Nephron (organoid): ENCODE measurements around the gene SLX9.

Source experiments
- H3K27ac Mint-ChIP-seq, 3 experiments: 2 replicates each; pipeline ENCODE4 v1.8.0; 2020; ENCODE audit warnings: mixed read lengths in 3 of 3, mild to moderate bottlenecking in 2 of 3, moderate library complexity in 1 of 3
- H3K27me3 Mint-ChIP-seq: 2 replicates; pipeline ENCODE4 v1.8.0; 2021; ENCODE audit warnings: low read depth, mild to moderate bottlenecking, moderate library complexity, mixed read lengths
- H3K36me3 Mint-ChIP-seq: 2 replicates; pipeline ENCODE4 v1.8.0; 2020; ENCODE audit warnings: low read depth, mixed read lengths
- H3K4me1 Mint-ChIP-seq: 2 replicates; pipeline ENCODE4 v1.8.0; 2020; ENCODE audit warnings: mixed read lengths
- H3K4me3 Mint-ChIP-seq, 3 experiments: 2 replicates each; pipeline ENCODE4 v1.8.0; 2020; ENCODE audit warnings: mild to moderate bottlenecking in 3 of 3, mixed read lengths in 3 of 3, moderate library complexity in 2 of 3
- H3K9me3 Mint-ChIP-seq: 2 replicates; pipeline ENCODE4 v1.8.0; 2020; ENCODE audit warnings: mixed read lengths
- CTCF ChIP-seq, 3 experiments: fragments of 200-600 bp; sonication (generic); IDR thresholded peaks; one replicate each; pipeline ENCODE4 v1.5.0; 2021; ENCODE audit warnings: antibody characterized with exemption in 3 of 3; ENCODE audit not compliant: unreplicated experiment in 3 of 3

Gene SLX9

GRCh38 chr21:44941567-44941966 lies 1.7 kb downstream of the SLX9 start:
- H3K36me3 Mint-ChIP-seq, result peaks cover 10% of the 10 kb centered on the region
- peak overlapping the region in 2 of 3 experiments; percentile 68 to 73 for H3K27ac Mint-ChIP-seq
- TF ChIP-seq CTCF (IDR thresholded peaks at IDR 0.05; ENCODE audit: unreplicated experiment in 3 of 3), result no peak
- no peaks in the 10 kb centered on the region for H3K27me3 Mint-ChIP-seq
- peak overlapping the region; percentile 85 to 90 (median 88) for H3K4me3 Mint-ChIP-seq
- H3K9me3 Mint-ChIP-seq, result no peaks in the 10 kb centered on the region
- peaks cover 19% of the 10 kb centered on the region for H3K4me1 Mint-ChIP-seq

- Mint-ChIP-seq H3K4me3 (peak overlapping the region; percentile 65 to 90 (median 88)), H3K9me3 (no peaks in the 10 kb centered on the region), H3K4me1 (peaks cover 19% of the 10 kb centered on the region), H3K36me3 (peaks cover 10% of the 10 kb centered on the region), H3K27me3 (no peaks in the 10 kb centered on the region), H3K27ac (no peak overlapping the region)
- TF ChIP-seq CTCF (IDR thresholded peaks at IDR 0.05; ENCODE audit: unreplicated experiment in 3 of 3), result no peak
Measured at GRCh38 chr21:44942566-44942965, 2.7 kb downstream of the SLX9 start.

GRCh38 chr21:44943005-44943685 lies 3.3 kb downstream of the SLX9 start:
- Mint-ChIP-seq H3K27me3 (no peaks in the 10 kb centered on the region), H3K9me3 (no peaks in the 10 kb centered on the region), H3K4me1 (peaks cover 19% of the 10 kb centered on the region), H3K4me3 (peak overlapping the region in 2 of 3 experiments; percentile 42 to 61), H3K27ac (no peak overlapping the region), H3K36me3 (peaks cover 10% of the 10 kb centered on the region)
- TF ChIP-seq CTCF (IDR thresholded peaks at IDR 0.05; ENCODE audit: unreplicated experiment in 3 of 3), result no peak

GRCh38 chr21:44943686-44944550 lies 4.1 kb downstream of the SLX9 start:
- no peak overlapping the region for H3K27ac Mint-ChIP-seq
- no peaks in the 10 kb centered on the region for H3K9me3 Mint-ChIP-seq
- TF ChIP-seq CTCF (IDR thresholded peaks at IDR 0.05; ENCODE audit: unreplicated experiment in 3 of 3), result no peak
- H3K4me3 Mint-ChIP-seq, result peak overlapping the region in 2 of 3 experiments; percentile 46 to 57
- no peaks in the 10 kb centered on the region for H3K27me3 Mint-ChIP-seq
- peaks cover 19% of the 10 kb centered on the region for H3K4me1 Mint-ChIP-seq
- peaks cover 10% of the 10 kb centered on the region for H3K36me3 Mint-ChIP-seq

GRCh38 chr21:44944596-44944995 lies 4.8 kb downstream of the SLX9 start:
- H3K9me3 Mint-ChIP-seq, result no peaks in the 10 kb centered on the region

More at GRCh38 chr21:44944596-44944995, 4.8 kb downstream of the SLX9 start:
- Mint-ChIP-seq H3K4me3 (peak overlapping the region in 1 of 3 experiments; percentile 30), H3K27ac (no peak overlapping the region), H3K4me1 (peaks cover 19% of the 10 kb centered on the region), H3K36me3 (peaks cover 10% of the 10 kb centered on the region), H3K27me3 (no peaks in the 10 kb centered on the region)
- no peak for TF ChIP-seq CTCF (IDR thresholded peaks at IDR 0.05; ENCODE audit: unreplicated experiment in 3 of 3)
